Spleen (tissue), 11 donors: ENCODE measurements around the gene REL. TPM values are rescaled to one million over a fixed set of nuclear protein-coding genes. Genes with fewer than 3 reads are reported as not detected.

ENCODE experiments used
- DNase-seq: peaks from one replicate; pipeline ENCODE4 v3.0.0-alpha.2; 2020
- H3K27ac ChIP-seq, 8 donors: fragments of 200-600 bp; sonication (generic) in 7 of 8; 1 replicate in 4 of 8; 2 replicates in 4 of 8; pipeline versions ENCODE4 v1.5.0 to v1.8.0; 2016 to 2021; ENCODE audit warnings: inconsistent platforms in 4 of 8, mild to moderate bottlenecking in 4 of 8, moderate library complexity in 1 of 8
- H3K27me3 ChIP-seq, 7 donors: fragments of 200-600 bp; sonication (generic) in 6 of 7; replicated peaks in 1 of 7; 1 replicate in 4 of 7; 2 replicates in 3 of 7; pipeline versions ENCODE4 v1.5.0 to v1.8.0; 2016 to 2021; ENCODE audit warnings: inconsistent platforms in 3 of 7, mild to moderate bottlenecking in 1 of 7
- H3K36me3 ChIP-seq, 6 donors: fragments of 200-600 bp; sonication (generic) in 5 of 6; 1 replicate in 4 of 6; 2 replicates in 2 of 6; pipeline versions ENCODE4 v1.5.0 to v1.8.0; 2016 to 2021; ENCODE audit warnings: inconsistent platforms in 2 of 6
- H3K4me1 ChIP-seq, 6 donors: fragments of 200-600 bp; sonication (generic) in 5 of 6; 1 replicate in 3 of 6; 2 replicates in 3 of 6; pipeline versions ENCODE4 v1.5.0 to v1.8.0; 2016 to 2021; ENCODE audit warnings: inconsistent platforms in 3 of 6
- H3K4me3 ChIP-seq, 8 donors: fragments of 200-600 bp; sonication (generic) in 7 of 8; 1 replicate in 4 of 8; 2 replicates in 4 of 8; pipeline versions ENCODE4 v1.5.0 to v1.8.0; 2016 to 2021; ENCODE audit warnings: inconsistent platforms in 4 of 8, mild to moderate bottlenecking in 4 of 8, moderate library complexity in 2 of 8
- H3K9me3 ChIP-seq, 8 donors: fragments of 200-600 bp; sonication (generic) in 7 of 8; 1 replicate in 4 of 8; 2 replicates in 4 of 8; pipeline versions ENCODE4 v1.5.0 to v1.8.0; 2016 to 2021; ENCODE audit warnings: inconsistent platforms in 4 of 8
- CTCF ChIP-seq, 11 experiments: fragments of 200-600 bp in 7 of 11; fragments of 450-650 bp in 4 of 11; sonication (generic) in 4 of 11; IDR thresholded peaks in 8 of 11; conservative IDR thresholded peaks in 3 of 11; 1 replicate in 7 of 11; 2 replicates in 4 of 11; pipeline versions ENCODE4 v1.4.0 to v1.8.0; 2016 to 2021; ENCODE audit warnings: antibody characterized with exemption in 11 of 11, inconsistent platforms in 4 of 11, mild to moderate bottlenecking in 1 of 11
- POLR2A ChIP-seq, 3 donors: fragments of 450-650 bp; IDR thresholded peaks; one replicate each; pipeline ENCODE4 v1.5.1; 2017; ENCODE audit warnings: antibody characterized with exemption in 3 of 3, mild to moderate bottlenecking in 1 of 3
- POLR2AphosphoS5 ChIP-seq, 3 donors: sonication (generic); formaldehyde crosslinking; IDR thresholded peaks; one replicate each; pipeline ENCODE4 v1.5.1; 2017; ENCODE audit warnings: antibody characterized with exemption in 3 of 3
- WGBS, 5 donors: extraction: QIAGEN DNeasy Blood & Tissue Kit in 3 of 5; methylation state at CpG; one replicate each; pipeline versions ENCODE4 v1.1.5 to v1.1.7; 2013 to 2018; 5-methylcytosine and 5-hydroxymethylcytosine counted together
- intact Hi-C: fragments of 100-400 bp; cut with DNase I; formaldehyde crosslinking; loops from one replicate; pipeline ENCODE4 v1.15.0; 2023; ENCODE audit warnings: low total_unique reads
- polyA plus RNA-seq, 3 donors: library from polyadenylated mRNA; stranded (reverse); fragments of 200-250 nt; gene quantifications; one replicate each; pipeline ENCODE4 v1.2.1, GENCODE V29; 2013
- total RNA-seq, 7 donors: library from RNA; depleted of rRNA in 3 of 7; stranded (reverse); fragments of >200 nt in 3 of 7; fragmentation: NEBNext Ultra II Directional in 4 of 7; extraction: Animal tissue kit (Norgen Biotek cat#: 25700) in 4 of 7; gene quantifications; one replicate each; pipeline versions ENCODE4 v1.1.0 to v1.2.1, GENCODE V29; 2016 to 2021
- donor health status: healthy with polysubstance abuse.
- donor health status: DM: no; HTN: no; CAD: no; lungs with moderate emphysema.
- donor health status: DM: no; HTN: no; CAD: no.
- donor health status: Bipolar disorder and iron deficiency.
- donor health status: healthy.
- donor health status: DM: no; HTN: no; CAD: no.
- donor health status: DM: yes; HTN: yes; CAD: no.

The REL gene
- total and polyA plus RNA-seq, 10 donors, result 1.3 to 68.8 (median 53.8) TPM

- WGBS, 5 donors, result 63 to 75% (median 68%) methylated on average over 2 of the region's 2 CpGs
Measured at GRCh38 chr2:60939622-60940021, 58.2 kb downstream of the REL start.

DNA sequence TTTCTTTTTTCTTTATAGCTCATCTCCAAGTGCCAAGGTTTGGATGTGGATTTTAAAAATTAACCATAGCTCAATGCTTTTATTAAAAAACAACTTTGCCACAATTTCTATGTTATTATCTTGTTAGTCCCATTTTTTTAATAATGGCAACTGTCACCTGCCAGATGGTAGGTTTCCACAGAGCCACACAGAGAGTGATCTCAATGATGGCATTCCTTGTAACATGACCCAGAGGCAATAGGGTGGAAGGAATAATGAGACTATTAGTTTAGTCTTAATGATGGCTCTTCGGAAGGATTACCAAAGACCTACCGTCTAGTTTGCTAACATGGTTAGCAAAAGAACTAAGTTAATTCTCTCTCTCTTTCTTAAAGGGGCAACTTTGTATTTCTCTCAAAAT is 64.0 kb downstream of the REL start:
- Histone ChIP-seq H3K27ac (no peak overlapping the region), H3K4me3 (no peak overlapping the region), H3K9me3 (no peaks in the 10 kb centered on the region), H3K36me3 (peaks cover 0 to 31% (median 0%) of the 10 kb centered on the region in 6 donors), H3K4me1 (no peaks in the 10 kb centered on the region), H3K27me3 (no peaks in the 10 kb centered on the region)
- TF ChIP-seq CTCF (IDR thresholded peaks at IDR 0.05 in 8 of 11, conservative IDR thresholded peaks at IDR 0.05 in 3 of 11) (no peak), POLR2A (IDR thresholded peaks at IDR 0.05) (no peak), POLR2AphosphoS5 (IDR thresholded peaks at IDR 0.05) (no peak)
- intact Hi-C loops, result no loop called here
- 90 to 94% (median 92%) methylated on average over 2 of the region's 2 CpGs for WGBS, 5 donors
- no peak for DNase-seq

More at GRCh38 chr2:60939622-60940021, 58.2 kb downstream of the REL start:
- DNase-seq, result no peak
- H3K4me1 ChIP-seq, result peaks cover 0 to 24% (median 7%) of the 10 kb centered on the region in 6 donors
- no peak for TF ChIP-seq POLR2A (IDR thresholded peaks at IDR 0.05)
- TF ChIP-seq CTCF (IDR thresholded peaks at IDR 0.05 in 8 of 11, conservative IDR thresholded peaks at IDR 0.05 in 3 of 11), result no peak
- TF ChIP-seq POLR2AphosphoS5 (IDR thresholded peaks at IDR 0.05), result no peak
- peaks cover 0 to 44% (median 3%) of the 10 kb centered on the region in 6 donors for H3K36me3 ChIP-seq
- no peaks in the 10 kb centered on the region for H3K27me3 ChIP-seq
- H3K9me3 ChIP-seq, result no peaks in the 10 kb centered on the region
- H3K27ac ChIP-seq, result no peak overlapping the region
- H3K4me3 ChIP-seq, result no peak overlapping the region
- intact Hi-C loops, result no loop called here

DNA sequence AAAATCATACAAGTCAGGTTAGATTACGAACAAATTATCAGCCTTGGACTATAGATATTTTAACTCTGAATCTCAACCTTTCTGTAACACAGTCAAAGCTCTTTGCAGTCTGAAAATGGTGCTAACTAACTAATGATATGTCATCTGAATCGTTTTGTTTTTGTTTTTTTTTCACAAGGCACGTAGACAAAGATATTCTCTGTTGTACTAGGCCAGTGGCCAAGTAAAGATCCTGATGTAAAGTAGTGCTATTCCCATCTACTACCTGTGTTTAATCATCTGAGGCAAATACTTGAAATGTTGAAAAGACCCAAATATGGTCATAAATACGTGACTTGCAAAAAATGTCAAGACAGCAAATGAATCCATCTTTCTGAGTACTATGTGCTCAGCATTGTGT is 65.7 kb downstream of the REL start:
- intact Hi-C loops, result no loop called here
- no peaks in the 10 kb centered on the region for H3K4me1 ChIP-seq

DNA sequence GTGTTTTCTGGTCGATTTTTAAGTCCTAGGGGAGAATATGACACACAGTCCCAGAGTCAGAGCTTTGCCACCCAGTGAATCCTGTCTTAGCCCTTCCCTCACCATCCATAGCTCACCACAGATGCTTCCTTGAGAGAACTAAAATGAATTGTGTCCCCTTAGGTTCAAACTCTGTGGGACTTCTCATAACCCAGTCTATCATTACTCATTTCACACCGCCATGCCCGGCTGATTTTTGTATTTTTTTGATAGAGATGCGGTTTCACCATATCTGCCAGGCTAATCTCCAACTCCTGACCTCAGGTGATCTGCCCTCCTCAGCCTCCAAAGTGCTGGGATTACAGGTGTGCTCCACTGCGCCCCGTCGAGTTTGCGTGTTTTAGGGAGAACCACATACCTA is 66.8 kb downstream of the REL start:
- Histone ChIP-seq H3K27ac (no peak overlapping the region), H3K9me3 (no peaks in the 10 kb centered on the region), H3K36me3 (peaks cover 0 to 51% (median 3%) of the 10 kb centered on the region in 6 donors), H3K4me1 (no peaks in the 10 kb centered on the region), H3K27me3 (no peaks in the 10 kb centered on the region), H3K4me3 (no peak overlapping the region)
- no peak for DNase-seq
- TF ChIP-seq POLR2AphosphoS5 (IDR thresholded peaks at IDR 0.05) (no peak), CTCF (IDR thresholded peaks at IDR 0.05 in 8 of 11, conservative IDR thresholded peaks at IDR 0.05 in 3 of 11) (no peak), POLR2A (IDR thresholded peaks at IDR 0.05) (no peak)
- intact Hi-C loops, result no loop called here
- 92 to 95% (median 93%) methylated on average over 8 of the region's 8 CpGs for WGBS, 5 donors

More for the DNA sequence above, 65.7 kb downstream of the REL start:
- H3K27me3 ChIP-seq, result no peaks in the 10 kb centered on the region
- H3K27ac ChIP-seq, result no peak overlapping the region
- 92 to 98% (median 94%) methylated on average over 4 of the region's 4 CpGs for WGBS, 5 donors
- DNase-seq, result no peak
- H3K36me3 ChIP-seq, result peaks cover 0 to 40% (median 0%) of the 10 kb centered on the region in 6 donors
- H3K9me3 ChIP-seq, result no peaks in the 10 kb centered on the region
- TF ChIP-seq POLR2A (IDR thresholded peaks at IDR 0.05) (no peak), POLR2AphosphoS5 (IDR thresholded peaks at IDR 0.05) (no peak), CTCF (IDR thresholded peaks at IDR 0.05 in 8 of 11, conservative IDR thresholded peaks at IDR 0.05 in 3 of 11) (no peak)
- no peak overlapping the region for H3K4me3 ChIP-seq
